OCI-LY3 (cell line): ENCODE measurements around the gene UPF1.

Experiments
- EZH2phosphoT487 ChIP-seq: fragments of 200-600 bp; shearing (Covaris generic); IDR thresholded peaks from 2 replicates; pipeline ENCODE4 v1.6.1; 2018; ENCODE audit warnings: antibody characterized with exemption, mixed run types, low read depth
- TF ChIP-seq, protein P1 (sequence below): fragments of 200-600, 300-600 bp; sonication (generic); IDR thresholded peaks from 2 replicates; pipeline ENCODE4 v1.5.1; 2014; ENCODE audit warnings: antibody characterized with exemption, low read length, low read depth

DNA sequence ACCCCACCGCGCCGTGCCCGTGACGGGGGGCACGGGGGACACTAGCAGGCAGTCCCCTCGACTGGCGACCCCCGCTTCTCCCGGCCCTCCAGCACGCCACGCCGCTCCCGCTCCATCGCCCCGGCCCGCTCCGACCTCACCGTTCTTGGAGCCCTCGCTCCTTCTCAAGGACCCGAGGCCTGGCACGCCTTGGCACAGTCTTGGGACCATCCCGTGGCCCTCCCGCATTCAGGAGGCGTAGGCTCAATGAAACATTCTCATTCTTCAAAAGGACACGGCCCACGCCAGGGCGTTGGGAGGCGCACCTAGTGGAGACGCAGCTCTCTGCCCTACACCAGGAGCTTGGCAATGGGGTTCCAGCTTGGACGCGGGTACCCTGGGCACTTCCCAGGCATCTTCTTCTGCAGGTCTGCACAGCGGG lies 64.7 kb downstream of the UPF1 start:
- TF ChIP-seq, protein P1, sequence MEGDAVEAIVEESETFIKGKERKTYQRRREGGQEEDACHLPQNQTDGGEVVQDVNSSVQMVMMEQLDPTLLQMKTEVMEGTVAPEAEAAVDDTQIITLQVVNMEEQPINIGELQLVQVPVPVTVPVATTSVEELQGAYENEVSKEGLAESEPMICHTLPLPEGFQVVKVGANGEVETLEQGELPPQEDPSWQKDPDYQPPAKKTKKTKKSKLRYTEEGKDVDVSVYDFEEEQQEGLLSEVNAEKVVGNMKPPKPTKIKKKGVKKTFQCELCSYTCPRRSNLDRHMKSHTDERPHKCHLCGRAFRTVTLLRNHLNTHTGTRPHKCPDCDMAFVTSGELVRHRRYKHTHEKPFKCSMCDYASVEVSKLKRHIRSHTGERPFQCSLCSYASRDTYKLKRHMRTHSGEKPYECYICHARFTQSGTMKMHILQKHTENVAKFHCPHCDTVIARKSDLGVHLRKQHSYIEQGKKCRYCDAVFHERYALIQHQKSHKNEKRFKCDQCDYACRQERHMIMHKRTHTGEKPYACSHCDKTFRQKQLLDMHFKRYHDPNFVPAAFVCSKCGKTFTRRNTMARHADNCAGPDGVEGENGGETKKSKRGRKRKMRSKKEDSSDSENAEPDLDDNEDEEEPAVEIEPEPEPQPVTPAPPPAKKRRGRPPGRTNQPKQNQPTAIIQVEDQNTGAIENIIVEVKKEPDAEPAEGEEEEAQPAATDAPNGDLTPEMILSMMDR: no peak
- TF ChIP-seq EZH2phosphoT487: no peak
